Activated CD4-positive, alpha-beta T cell treated with anti-CD3 and anti-CD28 coated beads, Interleukin-10, Interleukin-2, amounts not matched to agents 100 ng/mL and 50 ng/mL, durations not matched to agents 16 hours and 8 hours (primary cell): ENCODE results near the gene EFCAB8.
"Not testable (repeated sequence)": the region's sequence is repeated elsewhere in the genome, so short reads cannot be mapped to it uniquely, and the experiment has no call there.

ENCODE experiments used
- DNase-seq: peaks from one replicate; pipeline ENCODE4 v3.0.0-alpha.2; 2020

The EFCAB8 gene

GRCh38 chr20:32960849-32961731 lies 102.4 kb downstream of the EFCAB8 start:
- DNase-seq = no peak

GRCh38 chr20:32962053-32962452 lies 103.3 kb downstream of the EFCAB8 start:
- DNase-seq = no peak

GRCh38 chr20:32962646-32963045 lies 103.9 kb downstream of the EFCAB8 start:
- not testable (repeated sequence) for DNase-seq

- no peak for DNase-seq
Observed at GRCh38 chr20:32963176-32963575, 104.5 kb downstream of the EFCAB8 start.

GRCh38 chr20:32964575-32964974 lies 105.9 kb downstream of the EFCAB8 start:
- DNase-seq = no peak

- DNase-seq = no peak
Observed at GRCh38 chr20:32965115-32965514, 106.4 kb downstream of the EFCAB8 start.

GRCh38 chr20:32965581-32966373 lies 107.1 kb downstream of the EFCAB8 start:
- no peak for DNase-seq

GRCh38 chr20:32966382-32966781 lies 107.7 kb downstream of the EFCAB8 start:
- DNase-seq = no peak

- peak; percentile 76 for DNase-seq
Observed at GRCh38 chr20:32966881-32967781, 108.4 kb downstream of the EFCAB8 start.

- DNase-seq = peak; percentile 37
Observed at GRCh38 chr20:32967961-32968457, 109.3 kb downstream of the EFCAB8 start.

- peak; percentile 41 for DNase-seq
Observed at GRCh38 chr20:32968478-32969241, 109.9 kb downstream of the EFCAB8 start.

- DNase-seq = no peak
Observed at GRCh38 chr20:32969356-32970114, 110.8 kb downstream of the EFCAB8 start.

GRCh38 chr20:32970115-32970972 lies 111.6 kb downstream of the EFCAB8 start:
- no peak for DNase-seq

- DNase-seq = no peak
Observed at GRCh38 chr20:32970973-32971300, 112.2 kb downstream of the EFCAB8 start.

GRCh38 chr20:32971703-32972161 lies 113.0 kb downstream of the EFCAB8 start:
- peak; percentile 43 for DNase-seq

GRCh38 chr20:32972181-32973076 lies 113.7 kb downstream of the EFCAB8 start:
- peak; percentile 95 for DNase-seq

- no peak for DNase-seq
Observed at GRCh38 chr20:32973077-32973717, 114.5 kb downstream of the EFCAB8 start.
